Measurements from ENCODE around the gene ABHD1.

DNA sequence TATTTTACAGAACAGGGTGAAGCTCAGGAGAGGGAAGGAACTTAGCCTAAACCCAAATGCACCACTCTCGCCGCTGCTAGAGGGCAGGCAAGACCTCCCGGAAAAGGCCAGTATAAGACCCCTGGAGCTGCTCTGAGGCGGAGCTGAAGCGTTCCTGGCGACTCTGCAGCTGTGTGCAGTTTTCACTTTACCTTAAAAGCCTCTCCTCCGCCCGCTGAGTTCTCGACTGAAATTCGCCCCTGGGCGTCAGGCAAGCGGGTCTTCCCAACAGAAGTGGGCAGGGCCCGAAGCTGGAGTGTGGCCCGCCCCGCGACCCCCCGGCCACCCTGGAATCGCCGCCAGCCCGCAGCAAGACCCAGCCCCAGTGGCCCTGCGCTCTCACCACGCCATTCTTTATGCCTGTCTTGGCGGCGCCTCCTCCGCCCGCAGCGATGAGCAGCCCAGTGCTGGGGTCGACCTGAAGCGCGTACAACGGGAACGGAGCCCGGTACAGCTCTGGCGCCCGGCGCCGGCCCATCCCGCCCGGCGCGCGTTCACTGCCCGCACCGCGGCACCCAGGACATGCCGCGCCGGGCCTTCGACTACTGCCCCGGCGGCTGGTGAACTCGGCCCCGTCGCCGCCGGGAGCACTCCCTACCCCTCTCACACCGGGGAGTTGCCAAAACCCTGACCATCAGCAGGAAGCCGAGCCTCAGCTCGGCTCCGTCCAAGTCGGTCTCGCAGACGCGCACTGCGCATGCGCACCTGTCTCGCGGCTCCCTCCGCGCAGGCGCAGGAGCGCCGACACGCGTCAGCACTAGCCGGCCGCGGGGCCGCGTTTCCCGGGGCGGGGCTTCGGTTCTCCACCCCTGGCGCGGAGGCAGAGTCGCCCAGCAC is 10.5 kb downstream of the ABHD1 start, which contains the start of gene PREB:
- TF ChIP-seq CTCF (conservative IDR thresholded peaks at IDR 0.05 in 1 of 2, IDR thresholded peaks at IDR 0.05 in 1 of 2; ENCODE audit: low read depth in 1 of 2, low read length in 2 of 2) (peak; percentile 41 to 55), EZH2 (IDR thresholded peaks at IDR 0.05; ENCODE audit: low read length, missing control alignments) (no peak)
